Panc1 (cell line): Measurements from ENCODE around the gene PNRC2. TPM values are rescaled to one million over a fixed set of nuclear protein-coding genes. Genes with fewer than 3 reads are reported as not detected.

Experiments
- ATAC-seq: fragments of 200-7000 bp; cut with Tn5 transposase; 2 replicates; pipeline ENCODE4 v1.9.1; 2020; ENCODE audit warnings: mild to moderate bottlenecking, moderate library complexity
- Bru-seq: library from RNA; stranded (reverse); fragments of 400-500 nt; gene quantifications from one replicate; lab custom pipeline; 2021; lab: Mats Ljungman, UMichigan
- BruChase-seq, 2 experiments: library from RNA; stranded (reverse); fragments of 400-500 nt; gene quantifications; one replicate each; lab custom pipeline; 2021; lab: Mats Ljungman, UMichigan
- BruUV-seq: library from RNA; stranded (reverse); fragments of 400-500 nt; replicated peaks from 2 replicates; lab custom pipeline; 2021; lab: Mats Ljungman, UMichigan
- CTCF ChIA-PET: fragments of 300-600 bp; sonication (Branson Sonifier 250); formaldehyde crosslinking; loops from one replicate; lab custom pipeline; 2022; ENCODE audit warnings: antibody characterized with exemption; lab: Charles Lee
- POLR2A ChIA-PET: fragments of 300-600 bp; sonication (Branson Sonifier 250); formaldehyde crosslinking; loops from one replicate; lab custom pipeline; 2022; ENCODE audit warnings: antibody characterized with exemption; lab: Charles Lee
- DNase-seq: peaks from one replicate; pipeline ENCODE4 v3.0.0-alpha.2; 2010; ENCODE audit warnings: low read depth, low spot score
- H3K27ac ChIP-seq: 2 replicates; pipeline ENCODE4 v1.5.1; 2011; ENCODE audit warnings: mild to moderate bottlenecking, low read length, inconsistent platforms
- H3K27me3 ChIP-seq: fragments of 200-500 bp; sonication (Bioruptor generic); 2 replicates; pipeline ENCODE4 v1.6.0; 2014; ENCODE audit warnings: low read length, inconsistent platforms; ENCODE audit not compliant: control insufficient read depth, insufficient read depth
- H3K36me3 ChIP-seq: fragments of 200-500 bp; sonication (Bioruptor generic); 2 replicates; pipeline ENCODE4 v1.5.1; 2014; ENCODE audit warnings: inconsistent platforms, mild to moderate bottlenecking, low read length, moderate library complexity; ENCODE audit not compliant: control insufficient read depth, insufficient read depth
- H3K4me1 ChIP-seq: 2 replicates; pipeline ENCODE4 v1.5.1; 2011; ENCODE audit warnings: inconsistent platforms, mild to moderate bottlenecking, low read length, moderate library complexity; ENCODE audit not compliant: control insufficient read depth, insufficient read depth
- H3K4me3 ChIP-seq, 2 experiments: 2 replicates each; pipeline ENCODE4 v1.5.1; 2011 to 2012; ENCODE audit warnings: low read depth in 2 of 2, low read length in 2 of 2, mild to moderate bottlenecking in 2 of 2, inconsistent platforms in 1 of 2, moderate library complexity in 1 of 2
- H3K9me3 ChIP-seq: fragments of 200-500 bp; sonication (Bioruptor generic); 2 replicates; pipeline ENCODE4 v1.5.1; 2014; ENCODE audit warnings: low read depth, mild to moderate bottlenecking, inconsistent platforms, low read length, moderate library complexity; ENCODE audit not compliant: control insufficient read depth, insufficient read depth
- POLR2AphosphoS5 ChIP-seq: IDR thresholded peaks from 2 replicates; pipeline ENCODE4 v1.6.1; 2012; ENCODE audit warnings: mild to moderate bottlenecking, low read depth, low read length, moderate library complexity
- SIN3A ChIP-seq: IDR thresholded peaks from 2 replicates; pipeline ENCODE4 v1.6.1; 2012; ENCODE audit warnings: low read depth, mild to moderate bottlenecking, low read length, moderate library complexity, borderline replicate concordance; ENCODE audit not compliant: insufficient read depth
- TCF7L2 ChIP-seq: IDR thresholded peaks from 2 replicates; pipeline ENCODE4 v1.6.1; 2011; ENCODE audit warnings: mild to moderate bottlenecking, low read depth, low read length, inconsistent platforms
- in situ Hi-C: cut with HindIII; loops from 2 replicates; pipeline ENCODE4 v1.10.0; 2016; ENCODE audit warnings: low sequenced_read_pairs, low pct_unique_long_range_greater_than_20kb
- intact Hi-C: fragments of 100-400 bp; cut with micrococcal nuclease; formaldehyde crosslinking; loops from one replicate; pipeline ENCODE4 v1.10.0; 2022; ENCODE audit not compliant: unreplicated experiment
- long read RNA-seq: library from polyadenylated mRNA; unstranded; transcript quantifications from one replicate; pipeline ENCODE4 v2.0.0, GENCODE V29; 2021; ENCODE audit not compliant: unreplicated experiment
- polyA plus RNA-seq: library from polyadenylated mRNA; unstranded; fragments of >200 nt; gene quantifications from one replicate; pipeline ENCODE4 v1.2.1, GENCODE V29; 2012; ENCODE audit warnings: missing spikeins; ENCODE audit not compliant: insufficient read length
- total RNA-seq: library from RNA; stranded (reverse); gene quantifications from one replicate; pipeline ENCODE4 v1.2.1, GENCODE V29; 2021; ENCODE audit not compliant: unreplicated experiment
- TF ChIP-seq, protein P1 (sequence below), 2 experiments: IDR thresholded peaks; 2 replicates each; pipeline ENCODE4 v1.6.1; 2011 to 2012; ENCODE audit warnings: low read depth in 2 of 2, control low read depth in 1 of 2, low read length in 1 of 2, mild to moderate bottlenecking in 1 of 2, moderate library complexity in 1 of 2; ENCODE audit not compliant: insufficient read depth in 1 of 2
- TF ChIP-seq, protein P2 (sequence below): fragments of 450-650 bp; IDR thresholded peaks from 2 replicates; pipeline ENCODE4 v1.5.1; 2017; ENCODE audit warnings: mild to moderate bottlenecking

The PNRC2 gene
- total RNA-seq (97.4 TPM), Bru-seq, nascent RNA (percentile 99 among the genes with signal in this experiment), BruChase-seq, experiment 1, labeled RNA remaining after a 2-hour chase (percentile 100 among the genes with signal in this experiment), BruChase-seq, experiment 2, labeled RNA remaining after a 6-hour chase (percentile 89 among the genes with signal in this experiment)
- polyA plus RNA-seq = 54.1 TPM
- long read RNA-seq, transcript PNRC2-201 (3 exons, 2,416 nt) = major isoform, 92 of 139 reads
- long read RNA-seq, transcript PNRC2-202 (3 exons, 814 nt) = minor isoform, 7 of 139 reads
- long read RNA-seq, transcript PNRC2-204 (2 exons, 171 nt) = minor isoform, 10 of 139 reads
- long read RNA-seq, partial matches to known transcripts = 0 of 139 reads
- long read RNA-seq, other reads (novel, unspliced or antisense) = 30 of 139 reads

DNA sequence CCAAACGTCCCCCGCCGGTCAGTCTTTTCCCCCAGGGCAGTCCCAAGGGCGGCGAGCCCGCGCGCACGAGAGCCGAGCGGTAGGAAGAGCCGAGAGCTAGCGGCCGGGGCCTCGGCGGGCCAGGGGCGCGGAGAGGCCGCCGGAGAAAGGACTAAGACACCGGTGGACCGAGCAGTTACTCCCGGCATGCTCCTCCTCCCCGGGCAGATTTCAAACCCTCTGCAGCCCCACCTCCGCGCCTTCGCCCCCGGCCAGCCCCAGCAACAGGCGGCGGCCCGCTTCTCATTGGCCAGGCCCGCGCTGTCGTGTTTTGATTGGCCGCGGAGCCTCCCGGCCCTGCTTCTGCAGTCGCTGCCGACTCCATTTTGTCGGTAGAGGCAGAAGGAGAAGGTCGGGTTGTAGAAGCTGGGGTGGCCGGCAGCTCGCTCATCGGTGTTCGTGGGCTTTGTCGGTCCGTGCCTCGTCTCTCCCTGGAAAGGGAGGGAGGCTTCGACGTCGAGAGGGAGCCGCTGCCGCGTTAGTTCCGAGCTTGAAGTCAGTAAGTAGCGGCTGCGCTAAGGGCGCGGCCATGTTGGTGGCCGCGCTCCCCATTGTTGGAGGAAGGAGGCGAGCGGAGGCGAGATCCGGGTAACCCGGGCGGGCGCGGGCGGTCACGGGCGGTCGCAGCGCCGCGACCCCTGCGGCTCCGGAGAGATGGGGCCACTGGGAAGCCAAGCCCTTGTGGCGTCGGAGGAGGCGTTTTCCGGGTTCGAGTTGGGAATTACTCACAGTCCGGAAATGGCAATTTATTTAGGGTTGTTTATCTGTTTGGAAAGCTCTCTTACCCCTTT is at the start of gene PNRC2:
Gene PNRC2, plus strand, starts transcription at position 368 of the 830 bp plus-strand sequence. CDS start 1,630 bp downstream, outside the sequence.
- no TSS peak for BruUV-seq
- Histone ChIP-seq H3K9me3 (no peaks in the 10 kb centered on the region), H3K4me3 (peak within 1 kb of the TSS; percentile 78 to 98), H3K27ac (peak within 1 kb of the TSS; percentile 100), H3K4me1 (peaks cover 51% of the 10 kb centered on the region), H3K27me3 (no peaks in the 10 kb centered on the region), H3K36me3 (peaks cover 24% of the 10 kb centered on the region)
- ChIA-PET POLR2A (interaction anchor here (0.6 to 0.7 kb wide), 3 partner anchors 8 to 186 kb away, joined by 3 to 6 read pairs (median 5); no protein-coding TSS in a partner anchor), CTCF (interaction anchor here (0.6 kb wide), 1 partner anchor 60 kb away, joined by 3 read pairs; no protein-coding TSS in a partner anchor)
- in situ Hi-C loops (loop anchor here (10.0 kb wide), 1 partner anchor 65 kb away; no protein-coding TSS in a partner anchor), intact Hi-C loops (no loop called here)
- peak; percentile 89 for ATAC-seq
- TF ChIP-seq, protein P1, sequence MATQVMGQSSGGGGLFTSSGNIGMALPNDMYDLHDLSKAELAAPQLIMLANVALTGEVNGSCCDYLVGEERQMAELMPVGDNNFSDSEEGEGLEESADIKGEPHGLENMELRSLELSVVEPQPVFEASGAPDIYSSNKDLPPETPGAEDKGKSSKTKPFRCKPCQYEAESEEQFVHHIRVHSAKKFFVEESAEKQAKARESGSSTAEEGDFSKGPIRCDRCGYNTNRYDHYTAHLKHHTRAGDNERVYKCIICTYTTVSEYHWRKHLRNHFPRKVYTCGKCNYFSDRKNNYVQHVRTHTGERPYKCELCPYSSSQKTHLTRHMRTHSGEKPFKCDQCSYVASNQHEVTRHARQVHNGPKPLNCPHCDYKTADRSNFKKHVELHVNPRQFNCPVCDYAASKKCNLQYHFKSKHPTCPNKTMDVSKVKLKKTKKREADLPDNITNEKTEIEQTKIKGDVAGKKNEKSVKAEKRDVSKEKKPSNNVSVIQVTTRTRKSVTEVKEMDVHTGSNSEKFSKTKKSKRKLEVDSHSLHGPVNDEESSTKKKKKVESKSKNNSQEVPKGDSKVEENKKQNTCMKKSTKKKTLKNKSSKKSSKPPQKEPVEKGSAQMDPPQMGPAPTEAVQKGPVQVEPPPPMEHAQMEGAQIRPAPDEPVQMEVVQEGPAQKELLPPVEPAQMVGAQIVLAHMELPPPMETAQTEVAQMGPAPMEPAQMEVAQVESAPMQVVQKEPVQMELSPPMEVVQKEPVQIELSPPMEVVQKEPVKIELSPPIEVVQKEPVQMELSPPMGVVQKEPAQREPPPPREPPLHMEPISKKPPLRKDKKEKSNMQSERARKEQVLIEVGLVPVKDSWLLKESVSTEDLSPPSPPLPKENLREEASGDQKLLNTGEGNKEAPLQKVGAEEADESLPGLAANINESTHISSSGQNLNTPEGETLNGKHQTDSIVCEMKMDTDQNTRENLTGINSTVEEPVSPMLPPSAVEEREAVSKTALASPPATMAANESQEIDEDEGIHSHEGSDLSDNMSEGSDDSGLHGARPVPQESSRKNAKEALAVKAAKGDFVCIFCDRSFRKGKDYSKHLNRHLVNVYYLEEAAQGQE (IDR thresholded peaks at IDR 0.05; ENCODE audit: insufficient read depth in 1 of 2, low read depth in 2 of 2, low read length in 1 of 2) = peak in 1 of 2 experiments; percentile 30; a peak in 1 of 4 replicates
- TF ChIP-seq TCF7L2 = peak; percentile 28; the same call in 1 of the 2 replicates
- TF ChIP-seq, protein P2, sequence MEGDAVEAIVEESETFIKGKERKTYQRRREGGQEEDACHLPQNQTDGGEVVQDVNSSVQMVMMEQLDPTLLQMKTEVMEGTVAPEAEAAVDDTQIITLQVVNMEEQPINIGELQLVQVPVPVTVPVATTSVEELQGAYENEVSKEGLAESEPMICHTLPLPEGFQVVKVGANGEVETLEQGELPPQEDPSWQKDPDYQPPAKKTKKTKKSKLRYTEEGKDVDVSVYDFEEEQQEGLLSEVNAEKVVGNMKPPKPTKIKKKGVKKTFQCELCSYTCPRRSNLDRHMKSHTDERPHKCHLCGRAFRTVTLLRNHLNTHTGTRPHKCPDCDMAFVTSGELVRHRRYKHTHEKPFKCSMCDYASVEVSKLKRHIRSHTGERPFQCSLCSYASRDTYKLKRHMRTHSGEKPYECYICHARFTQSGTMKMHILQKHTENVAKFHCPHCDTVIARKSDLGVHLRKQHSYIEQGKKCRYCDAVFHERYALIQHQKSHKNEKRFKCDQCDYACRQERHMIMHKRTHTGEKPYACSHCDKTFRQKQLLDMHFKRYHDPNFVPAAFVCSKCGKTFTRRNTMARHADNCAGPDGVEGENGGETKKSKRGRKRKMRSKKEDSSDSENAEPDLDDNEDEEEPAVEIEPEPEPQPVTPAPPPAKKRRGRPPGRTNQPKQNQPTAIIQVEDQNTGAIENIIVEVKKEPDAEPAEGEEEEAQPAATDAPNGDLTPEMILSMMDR = no peak
- peak; percentile 97 for TF ChIP-seq POLR2AphosphoS5
- peak; percentile 63; the same call in 1 of the 2 replicates for TF ChIP-seq SIN3A
- DNase-seq = no peak

- intact Hi-C loops = loop anchor here (10.0 kb wide), 1 partner anchor 95 kb away; no protein-coding TSS in a partner anchor
- no TSS peak for BruUV-seq
- Histone ChIP-seq H3K9me3 (no peaks in the 10 kb centered on the region), H3K4me1 (no peaks in the 10 kb centered on the region), H3K4me3 (no peak overlapping the region), H3K36me3 (no peaks in the 10 kb centered on the region), H3K27ac (no peak overlapping the region), H3K27me3 (no peaks in the 10 kb centered on the region)
- ChIA-PET POLR2A (interaction anchor here (0.6 kb wide), 2 partner anchors 50 to 161 kb away, joined by 6 read pairs; partner anchors contain the start of gene PNRC2), CTCF (interaction anchor here (0.5 to 0.6 kb wide), 4 partner anchors 43 to 201 kb away, joined by 3 to 5 read pairs (median 4); no protein-coding TSS in a partner anchor)
- TF ChIP-seq TCF7L2 (no peak), POLR2AphosphoS5 (no peak), SIN3A (no peak)
- TF ChIP-seq, protein P2 = no peak
- TF ChIP-seq, protein P1 (IDR thresholded peaks at IDR 0.05; ENCODE audit: insufficient read depth in 1 of 2, low read depth in 2 of 2, low read length in 1 of 2) = no peak
- in situ Hi-C loops = no loop called here
- ATAC-seq = no peak
- no peak for DNase-seq
These were observed 49.5 kb upstream of the PNRC2 start for GRCh38 chr1:23910144-23910543.
